ENCODE results near the gene ATOSB. TPM values are rescaled to one million over a fixed set of nuclear protein-coding genes. Genes with fewer than 3 reads are reported as not detected.
A peak's percentile ranks its signal among the peaks of the same experiment; 100 is the strongest.

ATOSB gene
- total and polyA plus RNA-seq, 12 donors = 12.1 to 51.2 (median 18.0) TPM

GRCh38 chr9:35079041-35079425 lies 36.6 kb downstream of the ATOSB start:
- 5 to 15% (median 9%) methylated on average over 7 to 10 of the region's 10 CpGs for WGBS, 4 donors
- H3K4me3 ChIP-seq = peak overlapping the region in 3 of 4 donors; percentile 25 to 64 (median 55)
- H3K9me3 ChIP-seq (replicated peaks in 1 of 3) = no peaks in the 10 kb centered on the region
- H3K27me3 ChIP-seq = no peaks in the 10 kb centered on the region
- intact Hi-C loops (cut with DNase I) = no loop called here
- H3K36me3 ChIP-seq (replicated peaks in 1 of 2) = no peaks in the 10 kb centered on the region
- peak overlapping the region in 2 of 5 donors; percentile 69 to 80 for H3K27ac ChIP-seq
- peaks cover 8 to 11% of the 10 kb centered on the region in 2 donors for H3K4me1 ChIP-seq (replicated peaks in 1 of 2)
- DNase-seq = no peak
- TF ChIP-seq CTCF (IDR thresholded peaks at IDR 0.05) (no peak), POLR2A (IDR thresholded peaks at IDR 0.05) (no peak)

- intact Hi-C loops (cut with DNase I) = no loop called here
- DNase-seq = no peak
- Histone ChIP-seq H3K36me3 (replicated peaks in 1 of 2) (no peaks in the 10 kb centered on the region), H3K4me1 (replicated peaks in 1 of 2) (peaks cover 8 to 12% of the 10 kb centered on the region in 2 donors), H3K27ac (no peak overlapping the region), H3K4me3 (no peak overlapping the region), H3K27me3 (no peaks in the 10 kb centered on the region), H3K9me3 (replicated peaks in 1 of 3) (no peaks in the 10 kb centered on the region)
- TF ChIP-seq POLR2A (IDR thresholded peaks at IDR 0.05) = no peak
- TF ChIP-seq CTCF (IDR thresholded peaks at IDR 0.05) = no peak
- WGBS, 4 donors = 60 to 100% (median 70%) methylated on average over 1 to 4 of the region's 4 CpGs; no CpG with 5 or more reads in 1 of the 4 donors
Measured at GRCh38 chr9:35078066-35078465, 37.6 kb downstream of the ATOSB start.

- peaks cover 8 to 15% of the 10 kb centered on the region in 2 donors for H3K4me1 ChIP-seq (replicated peaks in 1 of 2)
- H3K4me3 ChIP-seq = no peak overlapping the region
- no peak for DNase-seq
- no peak overlapping the region for H3K27ac ChIP-seq
- TF ChIP-seq POLR2A (IDR thresholded peaks at IDR 0.05) = no peak
- TF ChIP-seq CTCF (IDR thresholded peaks at IDR 0.05) = no peak
- no peaks in the 10 kb centered on the region for H3K36me3 ChIP-seq (replicated peaks in 1 of 2)
- no peaks in the 10 kb centered on the region for H3K27me3 ChIP-seq
- no peaks in the 10 kb centered on the region for H3K9me3 ChIP-seq (replicated peaks in 1 of 3)
- intact Hi-C loops (cut with DNase I) = no loop called here
- WGBS, 4 donors = 88 to 95% (median 91%) methylated on average over 2 to 4 of the region's 4 CpGs
Measured at GRCh38 chr9:35076848-35077247, 38.8 kb downstream of the ATOSB start.

- 83 to 100% (median 100%) methylated on average over 1 to 4 of the region's 4 CpGs for WGBS, 4 donors
- no peak for TF ChIP-seq CTCF (IDR thresholded peaks at IDR 0.05)
- TF ChIP-seq POLR2A (IDR thresholded peaks at IDR 0.05) = no peak
- Histone ChIP-seq H3K27ac (no peak overlapping the region), H3K4me3 (no peak overlapping the region), H3K27me3 (no peaks in the 10 kb centered on the region), H3K4me1 (replicated peaks in 1 of 2) (peaks cover 18 to 21% of the 10 kb centered on the region in 2 donors), H3K36me3 (replicated peaks in 1 of 2) (no peaks in the 10 kb centered on the region), H3K9me3 (replicated peaks in 1 of 3) (no peaks in the 10 kb centered on the region)
- intact Hi-C loops (cut with DNase I) = no loop called here
- DNase-seq = no peak
Measured at GRCh38 chr9:35075358-35075757, 40.3 kb downstream of the ATOSB start.
